ENCODE results near the gene CHEK1.

CHEK1 gene

GRCh38 chr11:125592305-125593113 lies 32.5 kb upstream of the CHEK1 start, which contains the start of gene STT3A:
Gene STT3A (plus strand): TSS chr11:125592852. CDS start chr11:125595916, 3,064 bp downstream.
- peaks cover 18% of the 10 kb centered on the region for H3K4me1 ChIP-seq (ENCODE audit: insufficient read depth, poor library complexity, severe bottlenecking)
- peak within 1 kb of the TSS; percentile 72 for H3K4me3 ChIP-seq (ENCODE audit: severe bottlenecking)
- H3K27ac ChIP-seq (ENCODE audit: poor library complexity, severe bottlenecking): peak within 1 kb of the TSS; percentile 72
- no peaks in the 10 kb centered on the region for H3K27me3 ChIP-seq (ENCODE audit: insufficient read depth, poor library complexity, severe bottlenecking)
- peaks cover 36% of the 10 kb centered on the region for H3K36me3 ChIP-seq (ENCODE audit: low read depth)
- DNase-seq (ENCODE audit: low spot score) (peak; percentile 98), ATAC-seq (ENCODE audit: low read depth) (peak; percentile 95)
- H3K9me3 ChIP-seq (ENCODE audit: severe bottlenecking): no peaks in the 10 kb centered on the region
- TF ChIP-seq, protein P1, sequence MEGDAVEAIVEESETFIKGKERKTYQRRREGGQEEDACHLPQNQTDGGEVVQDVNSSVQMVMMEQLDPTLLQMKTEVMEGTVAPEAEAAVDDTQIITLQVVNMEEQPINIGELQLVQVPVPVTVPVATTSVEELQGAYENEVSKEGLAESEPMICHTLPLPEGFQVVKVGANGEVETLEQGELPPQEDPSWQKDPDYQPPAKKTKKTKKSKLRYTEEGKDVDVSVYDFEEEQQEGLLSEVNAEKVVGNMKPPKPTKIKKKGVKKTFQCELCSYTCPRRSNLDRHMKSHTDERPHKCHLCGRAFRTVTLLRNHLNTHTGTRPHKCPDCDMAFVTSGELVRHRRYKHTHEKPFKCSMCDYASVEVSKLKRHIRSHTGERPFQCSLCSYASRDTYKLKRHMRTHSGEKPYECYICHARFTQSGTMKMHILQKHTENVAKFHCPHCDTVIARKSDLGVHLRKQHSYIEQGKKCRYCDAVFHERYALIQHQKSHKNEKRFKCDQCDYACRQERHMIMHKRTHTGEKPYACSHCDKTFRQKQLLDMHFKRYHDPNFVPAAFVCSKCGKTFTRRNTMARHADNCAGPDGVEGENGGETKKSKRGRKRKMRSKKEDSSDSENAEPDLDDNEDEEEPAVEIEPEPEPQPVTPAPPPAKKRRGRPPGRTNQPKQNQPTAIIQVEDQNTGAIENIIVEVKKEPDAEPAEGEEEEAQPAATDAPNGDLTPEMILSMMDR (IDR thresholded peaks at IDR 0.05; ENCODE audit: poor library complexity, severe bottlenecking): no peak

DNA sequence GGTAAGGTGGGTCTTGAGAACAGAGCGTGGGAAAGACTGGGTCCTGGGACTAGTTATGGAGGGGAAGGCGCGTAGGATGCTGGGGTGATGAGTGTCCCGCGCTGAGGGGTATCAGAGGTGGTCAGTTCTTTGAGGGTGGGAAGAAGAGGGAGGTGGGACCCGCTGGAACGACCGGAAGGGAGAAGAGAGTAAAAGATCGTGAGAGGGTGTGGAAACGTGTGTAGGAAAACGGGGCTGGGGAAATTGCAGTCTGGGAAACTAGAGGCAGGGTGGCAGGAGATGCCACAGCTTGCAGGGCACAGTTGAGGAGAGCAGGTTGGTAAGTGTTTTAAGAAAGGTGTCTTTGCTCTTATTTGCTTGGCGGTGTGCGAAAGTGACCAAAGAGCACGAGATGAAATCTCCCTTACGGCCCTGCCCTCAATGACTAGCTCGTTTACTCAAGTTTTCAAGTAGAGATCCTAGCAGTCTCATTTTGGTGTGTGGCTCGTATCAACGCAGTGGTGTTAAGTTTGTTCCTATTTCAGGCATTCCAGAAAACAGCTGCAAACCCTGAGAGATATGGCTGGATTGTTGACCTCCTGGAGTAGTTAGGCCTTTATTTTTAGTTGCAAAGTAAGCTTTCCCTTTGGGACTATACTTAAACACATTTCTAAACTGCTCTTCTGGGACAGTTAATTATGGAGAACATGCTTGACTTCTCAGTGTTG lies 31.7 kb upstream of the CHEK1 start:
- DNase-seq (ENCODE audit: low spot score) (peak; percentile 56), ATAC-seq (ENCODE audit: low read depth) (peak; percentile 10; the same call in 2 of the 3 replicates)
- peaks cover 18% of the 10 kb centered on the region for H3K4me1 ChIP-seq (ENCODE audit: insufficient read depth, poor library complexity, severe bottlenecking)
- H3K9me3 ChIP-seq (ENCODE audit: severe bottlenecking): no peaks in the 10 kb centered on the region
- peak overlapping the region; percentile 72 for H3K4me3 ChIP-seq (ENCODE audit: severe bottlenecking)
- H3K36me3 ChIP-seq (ENCODE audit: low read depth): peaks cover 42% of the 10 kb centered on the region
- peak overlapping the region; percentile 72 for H3K27ac ChIP-seq (ENCODE audit: poor library complexity, severe bottlenecking)
- TF ChIP-seq, protein P1 (IDR thresholded peaks at IDR 0.05; ENCODE audit: poor library complexity, severe bottlenecking): no peak
- H3K27me3 ChIP-seq (ENCODE audit: insufficient read depth, poor library complexity, severe bottlenecking): no peaks in the 10 kb centered on the region

DNA sequence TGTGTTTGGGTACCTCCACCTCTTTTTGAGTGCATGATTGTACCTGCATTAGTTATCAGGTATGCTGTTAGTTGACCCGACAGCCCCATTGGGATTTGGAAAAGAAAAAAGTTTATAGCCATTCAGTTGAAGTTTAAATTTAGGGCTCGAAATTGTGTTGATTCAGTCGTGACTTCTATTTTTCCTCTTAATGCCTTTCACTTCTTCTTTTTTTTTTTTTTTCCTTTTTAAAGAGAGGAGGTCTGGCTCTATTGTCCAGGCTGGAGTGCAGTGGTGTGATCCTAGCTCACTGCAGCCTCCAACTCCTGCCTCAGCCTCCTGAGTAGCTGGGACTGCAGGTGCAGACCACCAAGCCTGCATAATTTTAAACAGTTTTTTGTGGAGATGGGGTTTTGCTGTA lies 30.0 kb upstream of the CHEK1 start:
- Histone ChIP-seq H3K36me3 (ENCODE audit: low read depth) (peaks cover 56% of the 10 kb centered on the region), H3K4me3 (ENCODE audit: severe bottlenecking) (no peak overlapping the region), H3K27ac (ENCODE audit: poor library complexity, severe bottlenecking) (no peak overlapping the region), H3K27me3 (ENCODE audit: insufficient read depth, poor library complexity, severe bottlenecking) (no peaks in the 10 kb centered on the region), H3K4me1 (ENCODE audit: insufficient read depth, poor library complexity, severe bottlenecking) (peaks cover 13% of the 10 kb centered on the region), H3K9me3 (ENCODE audit: severe bottlenecking) (no peaks in the 10 kb centered on the region)
- TF ChIP-seq, protein P1 (IDR thresholded peaks at IDR 0.05; ENCODE audit: poor library complexity, severe bottlenecking): no peak
- no peak for DNase-seq (ENCODE audit: low spot score)
- ATAC-seq (ENCODE audit: low read depth): no peak

DNA sequence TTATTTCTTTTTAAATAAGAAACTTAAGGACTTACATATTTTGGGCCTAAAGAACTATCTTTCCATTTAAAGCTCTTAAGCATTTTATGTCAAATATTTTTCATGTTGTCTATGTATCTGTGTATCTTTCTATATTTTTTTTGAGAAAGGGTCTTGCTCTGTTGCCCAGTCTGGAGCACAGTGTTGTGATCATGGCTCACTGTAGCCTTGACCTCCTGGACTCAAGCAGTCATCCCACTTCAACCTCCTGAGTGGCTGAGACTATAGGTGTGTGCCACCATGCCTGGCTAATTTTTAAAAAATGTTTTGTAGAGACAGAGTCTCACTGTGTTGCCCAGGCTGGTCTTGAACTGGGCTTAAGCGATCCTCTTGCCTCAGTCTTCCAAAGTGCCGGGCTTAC lies 24.3 kb upstream of the CHEK1 start:
- TF ChIP-seq, protein P1 (IDR thresholded peaks at IDR 0.05; ENCODE audit: poor library complexity, severe bottlenecking): no peak
- ATAC-seq (ENCODE audit: low read depth) (no peak), DNase-seq (ENCODE audit: low spot score) (no peak)
- Histone ChIP-seq H3K27me3 (ENCODE audit: insufficient read depth, poor library complexity, severe bottlenecking) (no peaks in the 10 kb centered on the region), H3K36me3 (ENCODE audit: low read depth) (peaks cover 95% of the 10 kb centered on the region), H3K27ac (ENCODE audit: poor library complexity, severe bottlenecking) (no peak overlapping the region), H3K4me1 (ENCODE audit: insufficient read depth, poor library complexity, severe bottlenecking) (no peaks in the 10 kb centered on the region), H3K9me3 (ENCODE audit: severe bottlenecking) (no peaks in the 10 kb centered on the region), H3K4me3 (ENCODE audit: severe bottlenecking) (no peak overlapping the region)

All from RWPE2 (cell line).